K562 (cell line): ENCODE data around the gene BAG5. TPM values are rescaled to one million over a fixed set of nuclear protein-coding genes. Genes with fewer than 3 reads are reported as not detected.

Source experiments
- ATF3 ChIP-seq, 2 experiments: fragments of 450-650 bp in 1 of 2; sonication (generic) in 1 of 2; formaldehyde crosslinking in 1 of 2; IDR thresholded peaks in 1 of 2; conservative IDR thresholded peaks in 1 of 2; 2 replicates each; pipeline versions ENCODE4 v1.6.1 to v1.8.1; 2016 to 2023; ENCODE audit warnings: mild to moderate bottlenecking in 2 of 2, moderate library complexity in 2 of 2, inconsistent platforms in 1 of 2, missing genetic modification reagents in 1 of 2
- CTBP1 ChIP-seq: fragments of 450-650 bp; IDR thresholded peaks from 2 replicates; pipeline ENCODE4 v1.6.1; 2016; ENCODE audit warnings: borderline replicate concordance
- EGR1 ChIP-seq: fragments of 450-650 bp; conservative IDR thresholded peaks from 2 replicates; pipeline ENCODE4 v1.6.1; 2017; ENCODE audit warnings: mild to moderate bottlenecking
- FOXM1 ChIP-seq, 2 experiments: fragments of 450-650 bp in 1 of 2; sonication (generic) in 1 of 2; formaldehyde crosslinking in 1 of 2; IDR thresholded peaks; 2 replicates each; pipeline versions ENCODE4 v1.6.1 to v1.9.0; 2017 to 2022; ENCODE audit warnings: low read depth in 2 of 2, mild to moderate bottlenecking in 2 of 2, missing genetic modification reagents in 1 of 2, moderate library complexity in 1 of 2
- MEIS2 ChIP-seq: fragments of 450-650 bp; IDR thresholded peaks from 2 replicates; pipeline ENCODE4 v1.6.1; 2014; ENCODE audit warnings: mild to moderate bottlenecking; ENCODE audit not compliant: partially characterized antibody
- MLLT1 ChIP-seq, 2 experiments: fragments of 450-650 bp; IDR thresholded peaks; 2 replicates each; pipeline ENCODE4 v1.6.1; 2016
- PCBP2 ChIP-seq: fragments of 200-400 bp; formaldehyde crosslinking; IDR thresholded peaks from 2 replicates; pipeline ENCODE4 v1.6.1; 2018; ENCODE audit warnings: low read length, low read depth, mild to moderate bottlenecking, moderate library complexity; ENCODE audit not compliant: poor library complexity, severe bottlenecking
- SREBF1 ChIP-seq: fragments of 150-350 bp; IDR thresholded peaks from 2 replicates; pipeline ENCODE4 v1.6.1; 2014; ENCODE audit warnings: antibody characterized with exemption, low read depth, low read length, borderline replicate concordance
- ZNF444 ChIP-seq: fragments of 250-450 bp; sonication (Bioruptor Pico); IDR thresholded peaks from 2 replicates; pipeline ENCODE4 v1.4.0; 2020; ENCODE audit warnings: mild to moderate bottlenecking, moderate library complexity
- polyA plus RNA-seq, 8 experiments: library from polyadenylated mRNA; depleted of rRNA in 4 of 8; stranded (reverse) in 5 of 8; unstranded in 3 of 8; fragments of >200 nt; fragmentation: Nextera tagmentation in 2 of 8; fragmentation: Illumina TruSeq in 1 of 8; extraction: Ambion mirVana in 2 of 8; extraction: Trizol in 1 of 8; gene quantifications; 2 replicates each; pipeline versions ENCODE4 v1.2.1 to v1.2.3, GENCODE V29; 2011 to 2014; ENCODE audit warnings: inconsistent platforms in 1 of 8, missing spikeins in 1 of 8
- total RNA-seq, 7 experiments: library from RNA; depleted of rRNA in 6 of 7; stranded (reverse); fragments of >200 nt in 6 of 7; fragmentation: Illumina TruSeq in 2 of 7; extraction: Trizol in 2 of 7; gene quantifications; 2 replicates each; pipeline versions ENCODE4 v1.2.1 to v1.2.3, GENCODE V29; 2011 to 2021; ENCODE audit warnings: low replicate concordance in 1 of 7

BAG5 gene
- total and polyA plus RNA-seq, 9 of the 15 experiments (the other 6 are each of a cell fraction or from before 2014, with no cell fraction given): 7.9 to 21.4 (median 13.2) TPM

- TF ChIP-seq MLLT1 (IDR thresholded peaks at IDR 0.05): peak in 1 of 2 experiments; percentile 73; a peak in 2 of 4 replicates
- TF ChIP-seq ZNF444: no peak
- no peak for TF ChIP-seq SREBF1
- no peak for TF ChIP-seq ATF3 (IDR thresholded peaks at IDR 0.05)
- TF ChIP-seq ATF3 (CRISPR knock-in tag; conservative IDR thresholded peaks at IDR 0.05): no peak
- TF ChIP-seq CTBP1: peak; percentile 22; the same call in 1 of the 2 replicates
- TF ChIP-seq PCBP2: no peak
- TF ChIP-seq FOXM1 (IDR thresholded peaks at IDR 0.05; ENCODE audit: low read depth): no peak
- TF ChIP-seq FOXM1 (CRISPR knock-in tag; IDR thresholded peaks at IDR 0.05; ENCODE audit: low read depth): no peak
- peak; percentile 53 for TF ChIP-seq MEIS2
- TF ChIP-seq EGR1: no peak
These were observed 44.7 kb upstream of the BAG5 start (continued) for GRCh38 chr14:103606963-103607668.
